ENCODE data around the gene HOXC13. TPM values are rescaled to one million over a fixed set of nuclear protein-coding genes. Genes with fewer than 3 reads are reported as not detected.
A peak's percentile ranks its signal among the peaks of the same experiment; 100 is the strongest.

HOXC13 gene
- total RNA-seq, 2 experiments from 2014 or later = not detected

DNA sequence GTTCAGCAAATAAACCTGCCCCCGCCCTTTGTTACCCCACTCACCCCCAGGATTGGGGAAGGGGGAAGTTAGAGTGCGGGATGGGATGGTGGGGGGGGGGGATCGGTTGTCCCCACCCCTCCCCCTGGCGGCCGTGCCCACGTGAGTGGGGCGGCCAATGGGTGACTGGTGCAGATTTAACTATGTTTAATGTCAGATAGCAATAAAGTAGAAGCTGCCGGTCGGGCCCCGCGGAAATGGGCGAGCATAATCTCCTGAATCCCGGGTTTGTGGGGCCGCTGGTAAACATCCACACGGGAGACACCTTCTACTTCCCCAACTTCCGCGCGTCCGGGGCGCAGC, 16.0 kb downstream of the HOXC13 start, which contains the start of gene HOXC12:
HOXC12 (plus strand) TSS at position 210 of the 342 bp plus-strand sequence; CDS start at position 237, 27 bp downstream.
- POLR2A ChIA-PET = interaction anchor here (1.1 to 2.0 kb wide), 3 partner anchors 14 to 54 kb away, joined by 3 to 6 read pairs (median 4); partner anchors contain the start of genes HOXC10 and HOXC8
- H3K27ac Mint-ChIP-seq = no peak within 1 kb of the TSS
- no peaks in the 10 kb centered on the region for H3K36me3 Mint-ChIP-seq (ENCODE audit: low read depth)
- no peak for TF ChIP-seq CTCF (IDR thresholded peaks at IDR 0.05)
- peaks cover 93% of the 10 kb centered on the region for H3K27me3 Mint-ChIP-seq
- DNase-seq (no peak), ATAC-seq (no peak)
- intact Hi-C loops (cut with micrococcal nuclease) = loop anchor here (5.0 kb wide), 1 partner anchor 38 kb away; no protein-coding TSS in a partner anchor
- CTCF ChIA-PET = interaction anchor here (1.0 kb wide), 1 partner anchor 31 kb away, joined by 3 read pairs; the partner anchor contains the start of gene HOXC10
- no peak within 1 kb of the TSS for H3K4me3 Mint-ChIP-seq
- no peaks in the 10 kb centered on the region for H3K9me3 Mint-ChIP-seq
- H3K4me1 Mint-ChIP-seq (ENCODE audit: low read depth) = peaks cover 17% of the 10 kb centered on the region

GRCh38 chr12:53955036-53955775, 16.6 kb downstream of the HOXC13 start:
- ATAC-seq = no peak
- ChIA-PET CTCF (interaction anchor here (1.0 kb wide), 1 partner anchor 10 kb away, joined by 3 read pairs; no protein-coding TSS in a partner anchor), POLR2A (interaction anchor here (0.5 to 1.6 kb wide), 3 partner anchors 15 to 53 kb away, joined by 3 to 6 read pairs (median 3); partner anchors contain the start of gene HOXC8)
- Mint-ChIP-seq H3K4me3 (no peak overlapping the region), H3K27me3 (peaks cover 93% of the 10 kb centered on the region), H3K4me1 (ENCODE audit: low read depth) (peaks cover 17% of the 10 kb centered on the region), H3K27ac (no peak overlapping the region), H3K36me3 (ENCODE audit: low read depth) (no peaks in the 10 kb centered on the region), H3K9me3 (no peaks in the 10 kb centered on the region)
- no peak for TF ChIP-seq CTCF (IDR thresholded peaks at IDR 0.05)
- intact Hi-C loops (cut with micrococcal nuclease) = loop anchor here (5.0 kb wide), 1 partner anchor 37 kb away; no protein-coding TSS in a partner anchor
- DNase-seq = no peak

- Mint-ChIP-seq H3K9me3 (no peaks in the 10 kb centered on the region), H3K4me1 (ENCODE audit: low read depth) (peaks cover 21% of the 10 kb centered on the region), H3K4me3 (no peak overlapping the region), H3K36me3 (ENCODE audit: low read depth) (no peaks in the 10 kb centered on the region), H3K27me3 (peaks cover 91% of the 10 kb centered on the region), H3K27ac (no peak overlapping the region)
- ATAC-seq (no peak), DNase-seq (no peak)
- POLR2A ChIA-PET = interaction anchor here (0.5 kb wide), 1 partner anchor 44 kb away, joined by 3 read pairs; no protein-coding TSS in a partner anchor
- intact Hi-C loops (cut with micrococcal nuclease) = loop anchor here (5.0 kb wide), 1 partner anchor 36 kb away; no protein-coding TSS in a partner anchor
- no peak for TF ChIP-seq CTCF (IDR thresholded peaks at IDR 0.05)
- CTCF ChIA-PET = interaction anchor here (1.0 kb wide), 1 partner anchor 9 kb away, joined by 3 read pairs; no protein-coding TSS in a partner anchor
Measured at GRCh38 chr12:53955776-53956250, 17.2 kb downstream of the HOXC13 start.

- no peaks in the 10 kb centered on the region for H3K9me3 Mint-ChIP-seq
- TF ChIP-seq CTCF (IDR thresholded peaks at IDR 0.05) = no peak
- peaks cover 21% of the 10 kb centered on the region for H3K4me1 Mint-ChIP-seq (ENCODE audit: low read depth)
- DNase-seq (no peak), ATAC-seq (peak; percentile 34)
- ChIA-PET POLR2A (no interaction called here), CTCF (interaction anchor here (0.9 to 1.3 kb wide), 2 partner anchors 32 to 245 kb away, joined by 3 to 4 read pairs; no protein-coding TSS in a partner anchor)
- no peaks in the 10 kb centered on the region for H3K36me3 Mint-ChIP-seq (ENCODE audit: low read depth)
- intact Hi-C loops (cut with micrococcal nuclease) = loop anchor here (5.0 kb wide), 1 partner anchor 36 kb away; no protein-coding TSS in a partner anchor
- no peak overlapping the region for H3K4me3 Mint-ChIP-seq
- H3K27ac Mint-ChIP-seq = no peak overlapping the region
- H3K27me3 Mint-ChIP-seq = peaks cover 87% of the 10 kb centered on the region
Measured at GRCh38 chr12:53956251-53956887, 17.7 kb downstream of the HOXC13 start.

Measured in activated CD8-positive, alpha-beta T cell treated with anti-CD3 and anti-CD28 coated beads for 36 hours (primary cell).